Measurements from ENCODE around the gene TAS1R3.

- TF ChIP-seq EZH2 (IDR thresholded peaks at IDR 0.05; ENCODE audit: borderline replicate concordance, insufficient read depth, low read length, poor library complexity, severe bottlenecking) (no peak), POLR2AphosphoS5 (IDR thresholded peaks at IDR 0.05) (peak; percentile 95), SMC3 (conservative IDR thresholded peaks at IDR 0.05; ENCODE audit: poor library complexity) (no peak)
- TF ChIP-seq, protein P1, sequence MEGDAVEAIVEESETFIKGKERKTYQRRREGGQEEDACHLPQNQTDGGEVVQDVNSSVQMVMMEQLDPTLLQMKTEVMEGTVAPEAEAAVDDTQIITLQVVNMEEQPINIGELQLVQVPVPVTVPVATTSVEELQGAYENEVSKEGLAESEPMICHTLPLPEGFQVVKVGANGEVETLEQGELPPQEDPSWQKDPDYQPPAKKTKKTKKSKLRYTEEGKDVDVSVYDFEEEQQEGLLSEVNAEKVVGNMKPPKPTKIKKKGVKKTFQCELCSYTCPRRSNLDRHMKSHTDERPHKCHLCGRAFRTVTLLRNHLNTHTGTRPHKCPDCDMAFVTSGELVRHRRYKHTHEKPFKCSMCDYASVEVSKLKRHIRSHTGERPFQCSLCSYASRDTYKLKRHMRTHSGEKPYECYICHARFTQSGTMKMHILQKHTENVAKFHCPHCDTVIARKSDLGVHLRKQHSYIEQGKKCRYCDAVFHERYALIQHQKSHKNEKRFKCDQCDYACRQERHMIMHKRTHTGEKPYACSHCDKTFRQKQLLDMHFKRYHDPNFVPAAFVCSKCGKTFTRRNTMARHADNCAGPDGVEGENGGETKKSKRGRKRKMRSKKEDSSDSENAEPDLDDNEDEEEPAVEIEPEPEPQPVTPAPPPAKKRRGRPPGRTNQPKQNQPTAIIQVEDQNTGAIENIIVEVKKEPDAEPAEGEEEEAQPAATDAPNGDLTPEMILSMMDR (IDR thresholded peaks at IDR 0.05; ENCODE audit: poor library complexity, severe bottlenecking): no peak
Observed at GRCh38 chr1:1324524-1325287, 6.4 kb upstream of the TAS1R3 start, which contains the start of the genes CPTP and INTS11.

Data from neural cell (in vitro differentiated cells).